CD14-positive monocyte (primary cell): ENCODE data around the gene GAB1. TPM values are rescaled to one million over a fixed set of nuclear protein-coding genes. Genes with fewer than 3 reads are reported as not detected.

ENCODE experiments used
- DNase-seq, 3 donors: peaks; one replicate each; pipeline ENCODE4 v3.0.0-alpha.2; 2011 to 2022
- H2AFZ ChIP-seq: 2 replicates; pipeline ENCODE4 v1.6.0; 2012; ENCODE audit warnings: mild to moderate bottlenecking, low read depth, low read length, inconsistent platforms; ENCODE audit not compliant: insufficient read depth, poor library complexity, severe bottlenecking
- H3K27ac ChIP-seq, 2 donors: 1 replicate in 1 of 2; 2 replicates in 1 of 2; pipeline ENCODE4 v1.5.1; 2012 to 2013; ENCODE audit warnings: low read length in 2 of 2, control low read depth in 1 of 2, inconsistent platforms in 1 of 2, low read depth in 1 of 2, mild to moderate bottlenecking in 1 of 2
- H3K27me3 ChIP-seq, 2 donors: one replicate each; pipeline versions ENCODE4 v1.6.0 to v1.6.1; 2011 to 2013; ENCODE audit warnings: low read length in 2 of 2; ENCODE audit not compliant: control insufficient read depth in 2 of 2, insufficient read depth in 2 of 2
- H3K36me3 ChIP-seq, 2 donors: replicated peaks in 1 of 2; 1 replicate in 1 of 2; 2 replicates in 1 of 2; pipeline versions ENCODE4 v1.5.1 to v1.6.1; 2012 to 2013; ENCODE audit warnings: low read length in 2 of 2, control low read depth in 1 of 2, inconsistent platforms in 1 of 2, mild to moderate bottlenecking in 1 of 2; ENCODE audit not compliant: insufficient read depth in 2 of 2, control insufficient read depth in 1 of 2
- H3K4me1 ChIP-seq, 2 donors: 1 replicate in 1 of 2; 2 replicates in 1 of 2; pipeline versions ENCODE4 v1.5.1 to v1.6.1; 2012 to 2013; ENCODE audit warnings: low read length in 2 of 2, control low read depth in 1 of 2, inconsistent platforms in 1 of 2, mild to moderate bottlenecking in 1 of 2, moderate library complexity in 1 of 2; ENCODE audit not compliant: insufficient read depth in 2 of 2, control insufficient read depth in 1 of 2
- H3K4me2 ChIP-seq: replicated peaks from 2 replicates; pipeline ENCODE3; 2012; ENCODE audit warnings: low read length, moderate library complexity, mild to moderate bottlenecking; ENCODE audit not compliant: poor library complexity, severe bottlenecking; ENCODE audit errors: extremely low read depth
- H3K4me3 ChIP-seq, 3 experiments: fragments of 200-600 bp in 1 of 3; sonication (generic) in 1 of 3; replicated peaks in 1 of 3; 1 replicate in 2 of 3; 2 replicates in 1 of 3; pipeline ENCODE4 v1.5.1; 2011 to 2013; ENCODE audit warnings: low read length in 3 of 3, mild to moderate bottlenecking in 3 of 3, control low read depth in 2 of 3, low read depth in 2 of 3, inconsistent platforms in 1 of 3, moderate library complexity in 1 of 3
- H3K79me2 ChIP-seq: 2 replicates; pipeline ENCODE4 v1.6.0; 2012; ENCODE audit warnings: mild to moderate bottlenecking, control low read depth, inconsistent platforms, low read length, moderate library complexity; ENCODE audit not compliant: insufficient read depth
- H3K9ac ChIP-seq: 2 replicates; pipeline ENCODE4 v1.6.0; 2017; ENCODE audit warnings: low read length, mild to moderate bottlenecking; ENCODE audit not compliant: insufficient read depth, poor library complexity, severe bottlenecking
- H3K9me3 ChIP-seq, 2 donors: replicated peaks in 1 of 2; 1 replicate in 1 of 2; 2 replicates in 1 of 2; pipeline versions ENCODE4 v1.5.1 to v1.6.1; 2012 to 2013; ENCODE audit warnings: low read length in 2 of 2, control low read depth in 1 of 2; ENCODE audit not compliant: control insufficient read depth in 1 of 2, insufficient read depth in 1 of 2
- H4K20me1 ChIP-seq: 2 replicates; pipeline ENCODE4 v1.6.0; 2012; ENCODE audit warnings: mild to moderate bottlenecking, low read length, control low read depth, moderate library complexity; ENCODE audit not compliant: insufficient read depth
- H3K27ac Mint-ChIP-seq, 7 donors: one replicate each; pipeline ENCODE4 v1.8.0; 2020; ENCODE audit warnings: mild to moderate bottlenecking in 7 of 7, mixed read lengths in 7 of 7, moderate library complexity in 6 of 7, inconsistent platforms in 2 of 7
- H3K27me3 Mint-ChIP-seq, 3 donors: one replicate each; pipeline ENCODE4 v1.8.0; 2021 to 2022; ENCODE audit warnings: low read depth in 3 of 3, mild to moderate bottlenecking in 3 of 3, mixed read lengths in 3 of 3, moderate library complexity in 3 of 3, inconsistent platforms in 1 of 3
- H3K36me3 Mint-ChIP-seq, 2 donors: one replicate each; pipeline ENCODE4 v1.8.0; 2020; ENCODE audit warnings: mixed read lengths in 2 of 2, inconsistent platforms in 1 of 2, mild to moderate bottlenecking in 1 of 2
- H3K4me1 Mint-ChIP-seq: one replicate; pipeline ENCODE4 v1.8.0; 2020; ENCODE audit warnings: mild to moderate bottlenecking, mixed read lengths
- H3K4me3 Mint-ChIP-seq, 2 donors: one replicate each; pipeline ENCODE4 v1.8.0; 2020; ENCODE audit warnings: mild to moderate bottlenecking in 2 of 2, mixed read lengths in 2 of 2, moderate library complexity in 1 of 2
- H3K9me3 Mint-ChIP-seq, 7 donors: one replicate each; pipeline ENCODE4 v1.8.0; 2020 to 2022; ENCODE audit warnings: mixed read lengths in 7 of 7, mild to moderate bottlenecking in 6 of 7, moderate library complexity in 6 of 7, inconsistent platforms in 2 of 7
- WGBS: methylation state at CpG from one replicate; pipeline ENCODE4 v1.1.5; 2013; ENCODE audit warnings: missing lambda C conversion rate; ENCODE audit not compliant: insufficient coverage; 5-methylcytosine and 5-hydroxymethylcytosine counted together
- intact Hi-C, 2 donors: fragments of 100-400 bp; cut with micrococcal nuclease; formaldehyde crosslinking; loops; one replicate each; pipeline versions ENCODE4 v1.15.0 to v1.15.1; 2023
- polyA plus RNA-seq, 3 donors: library from polyadenylated mRNA; depleted of rRNA in 1 of 3; unstranded in 2 of 3; stranded (reverse) in 1 of 3; fragments of 300-500 nt in 2 of 3; fragments of >200 nt in 1 of 3; fragmentation: Illumina TruSeq in 2 of 3; gene quantifications; 1 replicate in 2 of 3; 2 replicates in 1 of 3; pipeline ENCODE4 v1.2.3, GENCODE V29; 2012 to 2021
- TF ChIP-seq, protein P1 (sequence below): fragments of 200-600 bp; IDR thresholded peaks from one replicate; pipeline ENCODE4 v1.8.0; 2022; ENCODE audit warnings: antibody characterized with exemption, mild to moderate bottlenecking

GAB1 gene
- polyA plus RNA-seq, 3 donors: 0.55 to 7.3 (median 0.69) TPM

DNA sequence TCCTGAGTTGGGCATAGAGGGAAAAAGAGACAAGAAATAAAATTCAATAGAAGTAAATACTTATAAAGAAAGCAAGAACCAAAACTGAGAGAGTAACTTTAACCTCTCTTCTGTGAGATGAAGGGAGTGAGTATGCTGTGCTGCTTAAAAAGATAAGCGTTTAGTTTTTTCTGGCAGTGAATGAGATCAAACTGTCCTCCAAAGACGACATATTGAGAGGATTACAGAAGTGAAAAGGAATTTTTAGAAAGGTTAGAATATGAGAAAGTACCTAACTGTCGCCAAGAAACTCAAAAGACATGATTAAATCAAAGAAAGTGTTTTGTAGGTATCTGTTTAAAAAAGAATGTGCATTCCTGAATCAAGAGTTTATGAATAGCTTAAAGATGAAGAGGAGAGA, 16.0 kb downstream of the GAB1 start:
- no peak for DNase-seq
- peaks cover 7 to 8% of the 10 kb centered on the region in 2 donors for H3K36me3 Mint-ChIP-seq
- H3K27ac Mint-ChIP-seq: no peak overlapping the region
- H3K27me3 Mint-ChIP-seq: no peaks in the 10 kb centered on the region
- no peak overlapping the region for H3K4me3 Mint-ChIP-seq
- Histone ChIP-seq H3K27ac (no peak overlapping the region), H4K20me1 (peaks cover 44% of the 10 kb centered on the region), H3K9ac (no peak overlapping the region), H3K36me3 (no peaks in the 10 kb centered on the region), H3K79me2 (peaks cover 16% of the 10 kb centered on the region), H3K27me3 (no peaks in the 10 kb centered on the region), H3K9me3 (no peaks in the 10 kb centered on the region), H2AFZ (no peak overlapping the region), H3K4me3 (no peak overlapping the region), H3K4me2 (no peak overlapping the region), H3K4me1 (no peaks in the 10 kb centered on the region)
- TF ChIP-seq, protein P1, sequence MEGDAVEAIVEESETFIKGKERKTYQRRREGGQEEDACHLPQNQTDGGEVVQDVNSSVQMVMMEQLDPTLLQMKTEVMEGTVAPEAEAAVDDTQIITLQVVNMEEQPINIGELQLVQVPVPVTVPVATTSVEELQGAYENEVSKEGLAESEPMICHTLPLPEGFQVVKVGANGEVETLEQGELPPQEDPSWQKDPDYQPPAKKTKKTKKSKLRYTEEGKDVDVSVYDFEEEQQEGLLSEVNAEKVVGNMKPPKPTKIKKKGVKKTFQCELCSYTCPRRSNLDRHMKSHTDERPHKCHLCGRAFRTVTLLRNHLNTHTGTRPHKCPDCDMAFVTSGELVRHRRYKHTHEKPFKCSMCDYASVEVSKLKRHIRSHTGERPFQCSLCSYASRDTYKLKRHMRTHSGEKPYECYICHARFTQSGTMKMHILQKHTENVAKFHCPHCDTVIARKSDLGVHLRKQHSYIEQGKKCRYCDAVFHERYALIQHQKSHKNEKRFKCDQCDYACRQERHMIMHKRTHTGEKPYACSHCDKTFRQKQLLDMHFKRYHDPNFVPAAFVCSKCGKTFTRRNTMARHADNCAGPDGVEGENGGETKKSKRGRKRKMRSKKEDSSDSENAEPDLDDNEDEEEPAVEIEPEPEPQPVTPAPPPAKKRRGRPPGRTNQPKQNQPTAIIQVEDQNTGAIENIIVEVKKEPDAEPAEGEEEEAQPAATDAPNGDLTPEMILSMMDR: no peak
- peaks cover 12% of the 10 kb centered on the region for H3K4me1 Mint-ChIP-seq
- no peaks in the 10 kb centered on the region for H3K9me3 Mint-ChIP-seq
- intact Hi-C loops: no loop called here
- WGBS: 91% methylated on average over 3 of the region's 3 CpGs

- H3K9me3 ChIP-seq: no peaks in the 10 kb centered on the region
- no peak for DNase-seq
- H3K9ac ChIP-seq: no peak overlapping the region
- no peak overlapping the region for H2AFZ ChIP-seq
- H3K4me2 ChIP-seq: no peak overlapping the region
- Mint-ChIP-seq H3K27ac (no peak overlapping the region), H3K27me3 (no peaks in the 10 kb centered on the region), H3K36me3 (peaks cover 7 to 8% of the 10 kb centered on the region in 2 donors), H3K4me3 (no peak overlapping the region), H3K4me1 (peaks cover 16% of the 10 kb centered on the region), H3K9me3 (no peaks in the 10 kb centered on the region)
- TF ChIP-seq, protein P1: no peak
- H3K79me2 ChIP-seq: peaks cover 22% of the 10 kb centered on the region
- peaks cover 2 to 5% of the 10 kb centered on the region in 2 donors for H3K4me1 ChIP-seq
- no peak overlapping the region for H3K27ac ChIP-seq
- peaks cover 44% of the 10 kb centered on the region for H4K20me1 ChIP-seq
- intact Hi-C loops: no loop called here
- no peaks in the 10 kb centered on the region for H3K36me3 ChIP-seq
- no CpG with 5 or more reads among the region's 2 CpGs for WGBS
- H3K4me3 ChIP-seq: no peak overlapping the region
- no peaks in the 10 kb centered on the region for H3K27me3 ChIP-seq
These were observed 17.1 kb downstream of the GAB1 start for GRCh38 chr4:143353797-143354196.
